Measurements from ENCODE around the gene C6orf141. TPM values are rescaled to one million over a fixed set of nuclear protein-coding genes. Genes with fewer than 3 reads are reported as not detected.

Gene C6orf141
- total RNA-seq, 1 experiment from 2014 or later = 40.1 TPM

DNA sequence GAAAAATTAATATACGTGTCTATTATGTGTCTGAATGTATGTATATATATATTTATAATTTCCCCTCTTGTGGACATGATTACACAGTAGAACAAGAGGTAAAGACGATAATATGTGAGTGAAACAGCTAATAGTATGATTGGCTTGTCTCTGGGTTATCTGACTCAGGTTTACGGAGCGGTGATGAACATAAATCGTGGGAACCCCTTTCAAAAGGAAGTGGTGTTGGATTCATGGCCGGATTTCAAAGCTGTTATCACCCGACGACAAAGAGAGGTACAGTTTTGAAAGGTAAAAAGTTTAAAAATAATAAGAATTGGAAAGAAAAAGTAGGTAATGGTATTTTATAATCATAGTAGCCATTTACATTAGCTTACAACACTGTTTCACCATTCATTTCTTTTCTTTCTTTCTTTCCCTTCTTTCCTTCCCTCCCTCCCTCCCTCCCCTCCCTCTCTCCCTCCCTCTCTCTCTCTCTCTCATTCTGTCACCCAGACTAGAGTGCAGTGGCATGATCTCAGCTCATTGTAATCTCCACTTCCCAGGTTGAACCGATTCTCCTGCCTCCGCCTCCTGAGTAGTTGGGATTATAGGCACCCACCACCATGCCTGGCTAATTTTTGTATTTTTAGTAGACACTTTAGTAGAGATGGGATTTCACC lies 34.9 kb upstream of the C6orf141 start:
- H4K5ac ChIP-seq (ENCODE audit: insufficient read length, low read depth, low read length) = no peak overlapping the region
- Mint-ChIP-seq H3K9me3 (no peaks in the 10 kb centered on the region), H3K27me3 (ENCODE audit: low read depth) (no peaks in the 10 kb centered on the region), H3K4me1 (peaks cover 9 to 13% of the 10 kb centered on the region in 2 experiments), H3K27ac (no peak overlapping the region), H3K36me3 (ENCODE audit: insufficient read depth in 1 of 3, low read depth in 3 of 3) (no peaks in the 10 kb centered on the region; a peak in 1 of 7 replicates), H3K4me3 (no peak overlapping the region)
- no peak overlapping the region for H3K18ac ChIP-seq (ENCODE audit: insufficient read length, low read depth, low read length)
- no peak overlapping the region for H2BK12ac ChIP-seq (ENCODE audit: insufficient read length, low read depth, low read length)
- H3K4ac ChIP-seq (ENCODE audit: low read depth, low read length) = no peak overlapping the region
- no peak overlapping the region for H2AK5ac ChIP-seq (ENCODE audit: insufficient read length, low read length)
- TF ChIP-seq, protein P1, sequence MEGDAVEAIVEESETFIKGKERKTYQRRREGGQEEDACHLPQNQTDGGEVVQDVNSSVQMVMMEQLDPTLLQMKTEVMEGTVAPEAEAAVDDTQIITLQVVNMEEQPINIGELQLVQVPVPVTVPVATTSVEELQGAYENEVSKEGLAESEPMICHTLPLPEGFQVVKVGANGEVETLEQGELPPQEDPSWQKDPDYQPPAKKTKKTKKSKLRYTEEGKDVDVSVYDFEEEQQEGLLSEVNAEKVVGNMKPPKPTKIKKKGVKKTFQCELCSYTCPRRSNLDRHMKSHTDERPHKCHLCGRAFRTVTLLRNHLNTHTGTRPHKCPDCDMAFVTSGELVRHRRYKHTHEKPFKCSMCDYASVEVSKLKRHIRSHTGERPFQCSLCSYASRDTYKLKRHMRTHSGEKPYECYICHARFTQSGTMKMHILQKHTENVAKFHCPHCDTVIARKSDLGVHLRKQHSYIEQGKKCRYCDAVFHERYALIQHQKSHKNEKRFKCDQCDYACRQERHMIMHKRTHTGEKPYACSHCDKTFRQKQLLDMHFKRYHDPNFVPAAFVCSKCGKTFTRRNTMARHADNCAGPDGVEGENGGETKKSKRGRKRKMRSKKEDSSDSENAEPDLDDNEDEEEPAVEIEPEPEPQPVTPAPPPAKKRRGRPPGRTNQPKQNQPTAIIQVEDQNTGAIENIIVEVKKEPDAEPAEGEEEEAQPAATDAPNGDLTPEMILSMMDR (conservative IDR thresholded peaks at IDR 0.05) = no peak
- no peaks in the 10 kb centered on the region for H3K79me1 ChIP-seq (ENCODE audit: insufficient read depth, low read depth, low read length, poor library complexity, severe bottlenecking)
- no peak overlapping the region for H4K91ac ChIP-seq (ENCODE audit: insufficient read length, low read depth, low read length)
- no peak overlapping the region for H2BK5ac ChIP-seq (ENCODE audit: insufficient read length, low read length)
- no peaks in the 10 kb centered on the region for H3K4me1 ChIP-seq (ENCODE audit: insufficient read depth, low read length)
- H2AFZ ChIP-seq (ENCODE audit: low read length) = no peak overlapping the region
- H3T11ph ChIP-seq (ENCODE audit: low read length) = no peak overlapping the region
- H3K4me2 ChIP-seq (ENCODE audit: insufficient read depth, insufficient read length, low read length) = no peak overlapping the region
- no peak overlapping the region for H2BK120ac ChIP-seq (ENCODE audit: low read depth, low read length, poor library complexity, severe bottlenecking)
- H2BK20ac ChIP-seq (ENCODE audit: low read depth, low read length, poor library complexity, severe bottlenecking) = no peak overlapping the region
- no peak overlapping the region for H4K8ac ChIP-seq (replicated peaks; ENCODE audit: insufficient read length, low read depth, low read length)
- no CpG with 5 or more reads among the region's 10 CpGs for WGBS (ENCODE audit: extremely low coverage, insufficient read length, low lambda C conversion rate)
- H3K9me3 ChIP-seq (ENCODE audit: control insufficient read depth, low read depth, low read length) = no peaks in the 10 kb centered on the region
- DNase-seq = no peak
- no peak overlapping the region for H3K23ac ChIP-seq (ENCODE audit: insufficient read length, low read depth, low read length)
- H4K20me1 ChIP-seq (ENCODE audit: control insufficient read depth, insufficient read depth, insufficient read length) = no peaks in the 10 kb centered on the region
- H3K27me3 ChIP-seq (ENCODE audit: insufficient read depth, low read length) = no peaks in the 10 kb centered on the region
- no peak overlapping the region for H3K27ac ChIP-seq (ENCODE audit: insufficient read length, low read depth, low read length)
- no peak overlapping the region for H3K9ac ChIP-seq (ENCODE audit: extremely low read depth, insufficient read length, low read length)
- H2BK15ac ChIP-seq (ENCODE audit: low read depth, low read length) = no peak overlapping the region
- H3K79me2 ChIP-seq (ENCODE audit: insufficient read depth, low read length) = no peaks in the 10 kb centered on the region
- H3K23me2 ChIP-seq (ENCODE audit: insufficient read length, low read depth, low read length, poor library complexity, severe bottlenecking) = no peaks in the 10 kb centered on the region
- no peak overlapping the region for H3K14ac ChIP-seq (ENCODE audit: insufficient read depth, low read length)
- H3K56ac ChIP-seq (ENCODE audit: insufficient read length, low read depth, low read length) = no peak overlapping the region

Measured in H9 (cell line).